Activated CD4-positive, alpha-beta memory T cell treated with anti-CD3 and anti-CD28 coated beads, Interleukin-2, amount 10 ng/mL, durations not matched to agents 7 days and 5 days (primary cell): ENCODE measurements around the gene LLGL1. TPM values are rescaled to one million over a fixed set of nuclear protein-coding genes. Genes with fewer than 3 reads are reported as not detected.

ENCODE experiments used
- CTCF ChIA-PET: fragments of 350-600 bp; sonication (Branson Sonifier 250); formaldehyde crosslinking; loops from one replicate; lab custom pipeline; 2021; ENCODE audit warnings: antibody characterized with exemption, inconsistent platforms; lab: Charles Lee
- POLR2A ChIA-PET: fragments of 350-600 bp; sonication (Branson Sonifier 250); formaldehyde crosslinking; loops from one replicate; lab custom pipeline; 2021; ENCODE audit warnings: antibody characterized with exemption; lab: Charles Lee
- DNase-seq: peaks from one replicate; pipeline ENCODE4 v3.0.0-alpha.2; 2020
- H3K27ac Mint-ChIP-seq: one replicate; pipeline ENCODE4 v1.8.0; 2021; ENCODE audit warnings: mild to moderate bottlenecking, mixed read lengths
- H3K27me3 Mint-ChIP-seq: one replicate; pipeline ENCODE4 v1.8.0; 2021; ENCODE audit warnings: mixed read lengths
- H3K36me3 Mint-ChIP-seq: one replicate; pipeline ENCODE4 v1.8.0; 2021; ENCODE audit warnings: low read depth, mixed read lengths
- H3K4me1 Mint-ChIP-seq: one replicate; pipeline ENCODE4 v1.8.0; 2021; ENCODE audit warnings: mixed read lengths
- H3K4me3 Mint-ChIP-seq: one replicate; pipeline ENCODE4 v1.8.0; 2021; ENCODE audit warnings: mild to moderate bottlenecking, mixed read lengths
- H3K9me3 Mint-ChIP-seq: one replicate; pipeline ENCODE4 v1.8.0; 2021; ENCODE audit warnings: mixed read lengths
- total RNA-seq, 2 experiments: library from RNA; stranded (reverse); gene quantifications; one replicate each; pipeline ENCODE4 v1.2.3, GENCODE V29; 2021

LLGL1 gene
- total RNA-seq, result 10 to 100 TPM; 22.8 to 22.9 TPM

- peak; percentile 97 for DNase-seq
- no peaks in the 10 kb centered on the region for H3K9me3 Mint-ChIP-seq
- POLR2A ChIA-PET, result interaction anchor here (0.6 to 1.9 kb wide), 3 partner anchors 12 to 41 kb away, joined by 3 to 4 read pairs (median 4); partner anchors contain the start of gene ALKBH5
- peak within 1 kb of the TSS; percentile 81 for H3K27ac Mint-ChIP-seq
- peak within 1 kb of the TSS; percentile 95 for H3K4me3 Mint-ChIP-seq
- no peaks in the 10 kb centered on the region for H3K36me3 Mint-ChIP-seq
- CTCF ChIA-PET, result interaction anchor here (2.5 kb wide), 1 partner anchor 10 kb away, joined by 12 read pairs; no protein-coding TSS in a partner anchor
- H3K4me1 Mint-ChIP-seq, result peaks cover 29% of the 10 kb centered on the region
- H3K27me3 Mint-ChIP-seq, result no peaks in the 10 kb centered on the region
Observed at GRCh38 chr17:18225121-18225641, at the start of gene LLGL1. Gene LLGL1, plus strand, starts transcription at chr17:18225635. Its CDS starts 48 bp downstream, at chr17:18225683.

- H3K4me3 Mint-ChIP-seq, result no peak overlapping the region
- H3K9me3 Mint-ChIP-seq, result no peaks in the 10 kb centered on the region
- H3K4me1 Mint-ChIP-seq, result peaks cover 11% of the 10 kb centered on the region
- ChIA-PET POLR2A (no interaction called here), CTCF (no interaction called here)
- H3K27ac Mint-ChIP-seq, result no peak overlapping the region
- H3K36me3 Mint-ChIP-seq, result no peaks in the 10 kb centered on the region
- DNase-seq, result no peak
- no peaks in the 10 kb centered on the region for H3K27me3 Mint-ChIP-seq
Observed at GRCh38 chr17:18176176-18176575, 49.3 kb upstream of the LLGL1 start.

- no peak for DNase-seq
- peaks cover 20% of the 10 kb centered on the region for H3K4me1 Mint-ChIP-seq
- H3K4me3 Mint-ChIP-seq, result no peak overlapping the region
- ChIA-PET CTCF (interaction anchor here (1.1 kb wide), 1 partner anchor 14 kb away, joined by 7 read pairs; no protein-coding TSS in a partner anchor), POLR2A (no interaction called here)
- H3K27ac Mint-ChIP-seq, result no peak overlapping the region
- H3K9me3 Mint-ChIP-seq, result no peaks in the 10 kb centered on the region
- H3K27me3 Mint-ChIP-seq, result no peaks in the 10 kb centered on the region
- no peaks in the 10 kb centered on the region for H3K36me3 Mint-ChIP-seq
Observed at GRCh38 chr17:18177133-18177532, 48.3 kb upstream of the LLGL1 start.

- ChIA-PET POLR2A (no interaction called here), CTCF (interaction anchor here (1.1 kb wide), 1 partner anchor 13 kb away, joined by 7 read pairs; no protein-coding TSS in a partner anchor)
- no peak for DNase-seq
- Mint-ChIP-seq H3K27ac (no peak overlapping the region), H3K27me3 (no peaks in the 10 kb centered on the region), H3K4me3 (no peak overlapping the region), H3K9me3 (no peaks in the 10 kb centered on the region), H3K36me3 (no peaks in the 10 kb centered on the region), H3K4me1 (peaks cover 22% of the 10 kb centered on the region)
Observed at GRCh38 chr17:18177722-18178121, 47.7 kb upstream of the LLGL1 start.

- CTCF ChIA-PET, result no interaction called here
- Mint-ChIP-seq H3K4me3 (no peak overlapping the region), H3K36me3 (peaks cover 3% of the 10 kb centered on the region), H3K27me3 (no peaks in the 10 kb centered on the region), H3K4me1 (peaks cover 17% of the 10 kb centered on the region), H3K9me3 (no peaks in the 10 kb centered on the region), H3K27ac (no peak overlapping the region)
- DNase-seq, result no peak
- POLR2A ChIA-PET, result interaction anchor here (0.8 kb wide), 1 partner anchor 28 kb away, joined by 3 read pairs; no protein-coding TSS in a partner anchor
Observed at GRCh38 chr17:18179196-18179595, 46.2 kb upstream of the LLGL1 start.

- Mint-ChIP-seq H3K36me3 (peaks cover 9% of the 10 kb centered on the region), H3K4me3 (no peak overlapping the region), H3K4me1 (peaks cover 18% of the 10 kb centered on the region), H3K27me3 (no peaks in the 10 kb centered on the region), H3K9me3 (no peaks in the 10 kb centered on the region), H3K27ac (no peak overlapping the region)
- ChIA-PET CTCF (no interaction called here), POLR2A (interaction anchor here (0.8 to 1.0 kb wide), 2 partner anchors 27 to 28 kb away, joined by 3 read pairs; no protein-coding TSS in a partner anchor)
- no peak for DNase-seq
Observed at GRCh38 chr17:18179804-18180203, 45.6 kb upstream of the LLGL1 start.

- ChIA-PET CTCF (no interaction called here), POLR2A (interaction anchor here (1.7 to 2.0 kb wide), 2 partner anchors 24 to 70 kb away, joined by 3 to 11 read pairs; no protein-coding TSS in a partner anchor)
- Mint-ChIP-seq H3K4me1 (peaks cover 29% of the 10 kb centered on the region), H3K9me3 (no peaks in the 10 kb centered on the region), H3K27me3 (no peaks in the 10 kb centered on the region), H3K4me3 (peak overlapping the region; percentile 94), H3K27ac (peak overlapping the region; percentile 100), H3K36me3 (peaks cover 24% of the 10 kb centered on the region)
- DNase-seq, result peak; percentile 30
Observed at GRCh38 chr17:18181358-18181757, 44.1 kb upstream of the LLGL1 start.

- Mint-ChIP-seq H3K9me3 (no peaks in the 10 kb centered on the region), H3K27ac (peak overlapping the region; percentile 100), H3K36me3 (peaks cover 33% of the 10 kb centered on the region), H3K4me3 (peak overlapping the region; percentile 94), H3K4me1 (peaks cover 39% of the 10 kb centered on the region), H3K27me3 (no peaks in the 10 kb centered on the region)
- ChIA-PET CTCF (interaction anchor here (0.7 to 2.0 kb wide), 13 partner anchors 11 to 843 kb away, joined by 3 to 6 read pairs (median 4); partner anchors contain the start of gene MIEF2), POLR2A (interaction anchor here (0.8 to 2.0 kb wide), 13 partner anchors 11 to 346 kb away, joined by 3 to 13 read pairs (median 5); partner anchors contain the start of genes DRC3, MIEF2, SREBF1 and TOM1L2)
- DNase-seq, result no peak
Observed at GRCh38 chr17:18182110-18182977, 43.1 kb upstream of the LLGL1 start.

- ChIA-PET POLR2A (interaction anchor here (0.8 to 2.6 kb wide), 15 partner anchors 10 to 347 kb away, joined by 3 to 13 read pairs (median 5); partner anchors contain the start of genes DRC3, MIEF2, SREBF1 and TOM1L2), CTCF (interaction anchor here (0.6 to 2.0 kb wide), 16 partner anchors 10 to 842 kb away, joined by 3 to 6 read pairs (median 4); partner anchors contain the start of gene MIEF2)
- peak; percentile 86 for DNase-seq
- Mint-ChIP-seq H3K36me3 (peaks cover 39% of the 10 kb centered on the region), H3K9me3 (no peaks in the 10 kb centered on the region), H3K27me3 (no peaks in the 10 kb centered on the region), H3K4me1 (peaks cover 45% of the 10 kb centered on the region), H3K4me3 (peak overlapping the region; percentile 94), H3K27ac (peak overlapping the region; percentile 100)
Observed at GRCh38 chr17:18182978-18183333, 42.5 kb upstream of the LLGL1 start.

GRCh38 chr17:18183334-18184142 is 41.9 kb upstream of the LLGL1 start, which contains the start of gene ALKBH5:
Gene ALKBH5, plus strand, starts transcription at chr17:18183828. Its CDS starts 416 bp downstream, at chr17:18184244.
- ChIA-PET CTCF (interaction anchor here (0.6 to 2.0 kb wide), 15 partner anchors 9 to 841 kb away, joined by 3 to 6 read pairs (median 4); partner anchors contain the start of gene MIEF2), POLR2A (interaction anchor here (0.9 to 2.6 kb wide), 15 partner anchors 10 to 340 kb away, joined by 3 to 13 read pairs (median 4); partner anchors contain the start of genes DRC3, LLGL1, MIEF2 and TOM1L2)

GRCh38 chr17:18184143-18185031 is 41.0 kb upstream of the LLGL1 start:
- H3K27me3 Mint-ChIP-seq, result no peaks in the 10 kb centered on the region
- peaks cover 49% of the 10 kb centered on the region for H3K36me3 Mint-ChIP-seq
- H3K27ac Mint-ChIP-seq, result peak overlapping the region; percentile 100
- peaks cover 55% of the 10 kb centered on the region for H3K4me1 Mint-ChIP-seq
- peak; percentile 77 for DNase-seq
- no peaks in the 10 kb centered on the region for H3K9me3 Mint-ChIP-seq
- ChIA-PET POLR2A (interaction anchor here (0.7 to 2.6 kb wide), 8 partner anchors 14 to 674 kb away, joined by 3 to 11 read pairs (median 3); partner anchors contain the start of genes LLGL1 and PRPSAP2), CTCF (interaction anchor here (0.9 to 1.8 kb wide), 4 partner anchors 8 to 77 kb away, joined by 4 to 5 read pairs (median 4); partner anchors contain the start of gene MIEF2)
- H3K4me3 Mint-ChIP-seq, result peak overlapping the region; percentile 94

More at GRCh38 chr17:18183334-18184142, 41.9 kb upstream of the LLGL1 start, which contains the start of gene ALKBH5:
- H3K27ac Mint-ChIP-seq, result peak within 1 kb of the TSS; percentile 100
- H3K4me3 Mint-ChIP-seq, result peak within 1 kb of the TSS; percentile 94
- peaks cover 51% of the 10 kb centered on the region for H3K4me1 Mint-ChIP-seq
- peak; percentile 97 for DNase-seq
- H3K27me3 Mint-ChIP-seq, result no peaks in the 10 kb centered on the region
- H3K9me3 Mint-ChIP-seq, result no peaks in the 10 kb centered on the region
- peaks cover 45% of the 10 kb centered on the region for H3K36me3 Mint-ChIP-seq
